Right kidney (tissue), 1 donor: Measurements from ENCODE around the gene DNAJA4.
A peak's percentile ranks its signal among the peaks of the same experiment; 100 is the strongest.
"Not testable (repeated sequence)": the region's sequence is repeated elsewhere in the genome, so short reads cannot be mapped to it uniquely, and the experiment has no call there.

ENCODE experiments used
- DNase-seq: peaks from one replicate; pipeline ENCODE4 v3.0.0-alpha.2; 2016

The DNAJA4 gene

GRCh38 chr15:78243491-78243941 is 20.8 kb upstream of the DNAJA4 start:
- peak; percentile 56 for DNase-seq

- DNase-seq, result no peak
Measured at GRCh38 chr15:78244101-78244500, 20.3 kb upstream of the DNAJA4 start.

- DNase-seq, result no peak
Measured at GRCh38 chr15:78244893-78245292, 19.5 kb upstream of the DNAJA4 start.

GRCh38 chr15:78245392-78245791 is 19.0 kb upstream of the DNAJA4 start:
- DNase-seq, result not testable (repeated sequence)

DNA sequence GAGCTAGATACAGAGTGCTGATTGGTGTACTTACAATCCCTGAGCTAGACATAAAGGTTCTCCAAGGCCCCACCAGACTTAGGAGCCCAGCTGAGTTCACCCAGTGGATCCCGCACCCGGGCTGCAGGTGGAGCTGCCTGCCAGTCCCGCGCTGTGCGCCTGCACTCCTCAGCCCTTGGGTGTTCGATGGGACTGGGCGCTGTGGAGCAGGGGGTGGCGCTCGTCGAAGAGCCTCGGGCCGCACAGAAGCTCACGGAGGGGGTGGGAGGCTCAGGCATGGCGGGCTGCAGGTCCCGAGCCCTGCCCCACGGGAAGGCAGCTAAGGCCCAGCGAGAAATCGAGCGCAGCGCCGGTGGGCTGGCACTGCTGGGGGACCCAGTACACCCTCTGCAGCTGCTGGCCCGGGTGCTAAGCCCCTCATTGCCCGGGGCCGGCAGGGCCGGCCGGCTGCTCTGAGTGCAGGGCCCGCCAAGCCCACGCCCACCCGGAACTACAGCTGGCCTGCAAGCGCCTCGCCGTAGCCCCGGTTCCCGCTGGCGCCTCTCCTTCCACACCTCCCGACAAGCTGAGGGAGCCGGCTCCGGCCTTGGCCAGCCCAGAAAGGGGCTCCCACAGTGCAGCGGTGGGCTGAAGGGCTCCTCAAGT is 18.3 kb upstream of the DNAJA4 start:
- not testable (repeated sequence) for DNase-seq

DNA sequence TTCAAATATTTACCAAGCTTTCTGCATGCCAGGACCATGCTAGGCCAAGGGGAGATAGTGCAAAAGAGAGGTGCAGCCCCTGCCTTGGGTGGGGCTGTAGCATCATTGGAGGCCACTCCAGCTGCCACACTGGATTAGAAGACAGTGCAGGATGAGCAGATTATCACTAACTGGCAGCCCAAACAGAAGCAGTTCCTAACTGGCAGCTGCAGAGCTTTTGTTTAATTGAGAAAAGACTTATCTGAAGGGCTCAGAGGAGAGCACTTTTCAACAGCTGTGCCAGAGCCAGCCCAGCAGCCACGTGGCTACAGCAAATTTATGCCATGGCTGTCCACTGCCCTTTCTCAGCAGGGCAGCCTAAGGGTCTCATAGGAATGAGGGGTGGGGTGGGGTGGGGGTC is 16.5 kb upstream of the DNAJA4 start:
- DNase-seq, result no peak

DNA sequence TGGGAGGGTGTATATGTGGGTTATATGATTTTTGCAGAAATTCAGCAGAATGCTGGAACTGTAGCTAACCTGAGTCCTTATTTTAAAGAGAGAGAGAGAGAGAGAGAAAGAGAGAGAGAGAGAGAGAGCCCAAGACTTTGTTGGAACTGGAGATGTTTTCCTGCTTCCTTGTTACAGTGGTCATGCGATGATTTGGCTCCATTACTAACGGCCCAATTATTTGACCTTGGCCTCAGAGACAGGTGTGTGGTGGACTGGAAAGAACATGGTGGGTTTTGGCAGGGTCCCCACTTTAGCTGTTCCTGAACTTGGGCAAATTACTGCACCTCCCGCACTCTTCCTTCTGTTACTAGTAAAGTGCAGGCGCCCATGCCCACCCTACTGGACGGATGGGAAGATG is 15.2 kb upstream of the DNAJA4 start:
- no peak for DNase-seq

- DNase-seq, result no peak
Measured at GRCh38 chr15:78251136-78251535, 13.2 kb upstream of the DNAJA4 start.

- DNase-seq, result no peak
Measured at GRCh38 chr15:78255421-78256043, 8.8 kb upstream of the DNAJA4 start.

- no peak for DNase-seq
Measured at GRCh38 chr15:78256044-78256437, 8.3 kb upstream of the DNAJA4 start.

GRCh38 chr15:78257681-78258080 is 6.7 kb upstream of the DNAJA4 start:
- no peak for DNase-seq

GRCh38 chr15:78259232-78259631 is 5.1 kb upstream of the DNAJA4 start:
- no peak for DNase-seq

DNA sequence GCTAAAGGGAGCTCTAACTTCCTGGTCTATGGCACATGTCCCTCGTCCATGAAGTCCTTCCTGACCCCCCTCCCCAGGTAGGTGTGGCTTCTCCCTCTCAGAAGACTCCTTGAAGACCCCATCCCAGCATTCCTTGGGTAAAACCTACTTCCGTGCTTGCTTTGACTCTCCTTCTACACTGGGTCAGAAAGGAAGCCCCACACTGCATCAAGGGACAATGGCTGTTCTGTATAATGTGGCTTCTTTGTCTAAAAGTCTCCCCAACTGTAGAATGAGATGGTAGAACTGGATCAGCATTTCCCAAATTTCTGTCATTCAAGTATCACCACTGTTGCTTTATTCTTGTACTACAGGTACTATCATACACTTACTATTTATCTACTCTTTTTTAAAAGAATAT is 3.9 kb upstream of the DNAJA4 start:
- DNase-seq, result no peak

DNA sequence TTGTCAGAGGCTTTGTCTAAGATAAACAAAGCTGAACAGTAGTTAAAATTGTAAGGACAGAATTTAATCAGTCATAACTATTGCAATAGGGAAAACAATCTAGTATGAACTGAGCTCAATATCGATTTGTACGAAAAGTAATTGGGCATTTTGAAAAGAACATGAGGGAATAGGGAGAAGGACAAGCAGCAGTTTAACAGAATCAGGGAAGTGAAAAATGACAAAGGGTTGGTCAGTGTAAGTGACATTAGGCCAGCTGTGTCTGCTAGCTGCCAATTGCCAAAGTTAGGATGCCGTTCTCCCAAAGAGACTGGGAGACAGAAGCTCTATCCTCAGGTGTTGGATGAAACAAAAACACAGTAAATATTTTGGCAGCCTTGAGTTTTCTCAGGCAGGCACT is 3.3 kb upstream of the DNAJA4 start:
- no peak for DNase-seq

GRCh38 chr15:78263351-78263781 is 996 bp upstream of the DNAJA4 start:
- DNase-seq, result no peak

- DNase-seq, result no peak
Measured at GRCh38 chr15:78263907-78264303, 457 bp upstream of the DNAJA4 start.

DNA sequence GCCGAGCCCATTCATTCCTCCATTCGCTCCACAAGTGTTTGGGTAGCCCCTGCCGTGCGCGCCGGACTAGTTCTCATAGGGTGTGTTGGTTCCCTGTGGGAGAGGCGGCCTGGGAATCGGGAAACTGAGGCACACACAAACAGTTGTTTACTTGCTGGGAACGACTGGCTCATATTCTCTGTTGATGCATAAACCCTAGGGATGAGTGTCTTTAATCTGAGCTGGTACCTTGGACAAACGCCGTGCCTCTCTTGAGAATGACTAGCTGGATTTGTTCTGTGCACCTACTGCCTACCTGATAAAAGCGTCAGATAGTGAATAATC is 737 bp downstream of the DNAJA4 start:
- DNase-seq, result no peak

DNA sequence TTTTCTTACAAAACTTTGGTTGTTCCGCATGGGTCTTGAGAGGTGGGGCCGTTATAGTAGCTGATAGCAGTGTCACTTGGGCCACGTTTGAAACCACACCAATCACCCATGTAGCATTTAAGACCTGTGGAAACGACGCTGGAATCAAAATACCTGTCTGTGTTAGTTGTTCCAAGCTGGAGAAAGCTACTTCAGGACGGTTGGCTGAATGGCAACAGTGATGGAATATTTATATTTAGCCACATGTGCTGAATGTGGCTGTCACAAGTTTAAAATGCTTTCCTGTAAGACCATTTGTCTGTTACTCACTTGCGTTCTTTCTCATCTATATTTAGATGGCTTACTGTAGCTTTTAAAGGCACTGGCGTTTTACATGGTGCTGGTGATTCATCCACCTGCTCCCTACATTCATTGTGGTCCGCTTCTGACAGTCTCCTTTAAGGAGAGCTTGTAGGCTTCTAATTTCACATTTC is 1.4 kb downstream of the DNAJA4 start:
- no peak for DNase-seq

- no peak for DNase-seq
Measured at GRCh38 chr15:78266229-78266628, 1.9 kb downstream of the DNAJA4 start.

GRCh38 chr15:78266806-78267205 is 2.4 kb downstream of the DNAJA4 start:
- DNase-seq, result no peak

GRCh38 chr15:78272316-78272715 is 8.0 kb downstream of the DNAJA4 start:
- no peak for DNase-seq

GRCh38 chr15:78272776-78273175 is 8.4 kb downstream of the DNAJA4 start:
- DNase-seq, result no peak

GRCh38 chr15:78274994-78275393 is 10.6 kb downstream of the DNAJA4 start:
- DNase-seq, result no peak
